Right lobe of liver (tissue), 4 donors: Measurements from ENCODE around the gene FXYD7.
"Not testable (repeated sequence)": the region's sequence is repeated elsewhere in the genome, so short reads cannot be mapped to it uniquely, and the experiment has no call there.

Experiments
- CTCF ChIP-seq, 4 donors: fragments of 200-600 bp in 3 of 4; fragments of 450-650 bp in 1 of 4; IDR thresholded peaks; one replicate each; pipeline versions ENCODE4 v1.5.1 to v1.8.0; 2016 to 2022; ENCODE audit warnings: antibody characterized with exemption in 4 of 4, mild to moderate bottlenecking in 2 of 4
- POLR2A ChIP-seq: fragments of 450-650 bp; IDR thresholded peaks from one replicate; pipeline ENCODE4 v1.6.1; 2017; ENCODE audit warnings: antibody characterized with exemption, mild to moderate bottlenecking
- donor health status: DM: no; HTN: no; CAD: no.
- donor health status: DM: no; HTN: no; CAD: no.
- donor health status: DM: no; HTN: yes; CAD: no.

- not testable (repeated sequence) for TF ChIP-seq POLR2A; CTCF (IDR thresholded peaks at IDR 0.05)
Observed at GRCh38 chr19:35196861-35197260, 53.8 kb downstream of the FXYD7 start.
